GM23248 (cell line): Measurements from ENCODE around the gene EXD3.

Experiments
- EZH2 ChIP-seq: fragments of 200-600 bp; sonication (generic); IDR thresholded peaks from 2 replicates; pipeline ENCODE4 v1.6.1; 2018; ENCODE audit warnings: antibody characterized with exemption, mild to moderate bottlenecking; ENCODE audit not compliant: insufficient read depth, poor library complexity, severe bottlenecking
- EZH2phosphoT487 ChIP-seq: fragments of 200-600 bp; sonication (generic); IDR thresholded peaks from 2 replicates; pipeline ENCODE4 v1.6.1; 2018; ENCODE audit warnings: antibody characterized with exemption, moderate library complexity, mild to moderate bottlenecking, low read depth; ENCODE audit not compliant: insufficient read depth

GRCh38 chr9:137435980-137436760 lies 13.2 kb upstream of the EXD3 start:
- TF ChIP-seq EZH2phosphoT487 = no peak
- TF ChIP-seq EZH2 = no peak
